CD4-positive, CD25-positive, alpha-beta regulatory T cell (primary cell): ENCODE results near the gene GAS1. TPM values are rescaled to one million over a fixed set of nuclear protein-coding genes. Genes with fewer than 3 reads are reported as not detected.

ENCODE experiments used
- ATAC-seq, 2 donors: fragments of 150-1000 bp; cut with Tn5 transposase; one replicate each; pipeline ENCODE4 v1.10.0; 2021; ENCODE audit warnings: low read depth in 2 of 2, moderate number of reproducible peaks in 2 of 2, moderate library complexity in 1 of 2
- DNase-seq, 3 donors: peaks; one replicate each; pipeline versions ENCODE4 v3.0.0 to v3.0.0-alpha.2; 2012 to 2022; ENCODE audit warnings: mixed read lengths in 1 of 3
- H3K27ac ChIP-seq: one replicate; pipeline ENCODE4 v1.7.0; 2013; ENCODE audit warnings: mild to moderate bottlenecking, low read length; ENCODE audit not compliant: insufficient read depth, poor library complexity, severe bottlenecking
- H3K27me3 ChIP-seq: one replicate; pipeline ENCODE4 v1.7.0; 2013; ENCODE audit warnings: low read length; ENCODE audit not compliant: control insufficient read depth, insufficient read depth
- H3K36me3 ChIP-seq: one replicate; pipeline ENCODE4 v1.7.0; 2013; ENCODE audit warnings: mild to moderate bottlenecking, low read length, moderate library complexity; ENCODE audit not compliant: control insufficient read depth, insufficient read depth
- H3K4me1 ChIP-seq: 2 replicates; pipeline ENCODE4 v1.7.0; 2013; ENCODE audit warnings: mild to moderate bottlenecking, low read length; ENCODE audit not compliant: insufficient read depth, control insufficient read depth, poor library complexity, severe bottlenecking
- H3K4me3 ChIP-seq: one replicate; pipeline ENCODE4 v1.7.0; 2013; ENCODE audit warnings: low read depth, mild to moderate bottlenecking, low read length, moderate library complexity
- H3K9me3 ChIP-seq, 2 experiments: 1 replicate in 1 of 2; 2 replicates in 1 of 2; pipeline ENCODE4 v1.7.0; 2013; ENCODE audit warnings: low read length in 2 of 2, mild to moderate bottlenecking in 1 of 2, moderate library complexity in 1 of 2; ENCODE audit not compliant: control insufficient read depth in 2 of 2
- H3K27ac Mint-ChIP-seq, 3 donors: one replicate each; pipeline ENCODE4 v1.8.0; 2020 to 2022; ENCODE audit warnings: mild to moderate bottlenecking in 3 of 3, mixed read lengths in 3 of 3, moderate library complexity in 2 of 3
- H3K27me3 Mint-ChIP-seq: one replicate; pipeline ENCODE4 v1.8.0; 2022; ENCODE audit warnings: mild to moderate bottlenecking, mixed read lengths
- H3K36me3 Mint-ChIP-seq: one replicate; pipeline ENCODE4 v1.8.0; 2020; ENCODE audit warnings: mixed read lengths
- H3K4me1 Mint-ChIP-seq, 4 donors: one replicate each; pipeline ENCODE4 v1.8.0; 2020 to 2022; ENCODE audit warnings: mixed read lengths in 4 of 4, mild to moderate bottlenecking in 1 of 4
- H3K4me3 Mint-ChIP-seq, 4 donors: one replicate each; pipeline ENCODE4 v1.8.0; 2020 to 2022; ENCODE audit warnings: mild to moderate bottlenecking in 4 of 4, mixed read lengths in 4 of 4, moderate library complexity in 3 of 4
- H3K9me3 Mint-ChIP-seq, 7 donors: one replicate each; pipeline ENCODE4 v1.8.0; 2020 to 2022; ENCODE audit warnings: mixed read lengths in 7 of 7, mild to moderate bottlenecking in 3 of 7, moderate library complexity in 2 of 7
- polyA plus RNA-seq, 4 donors: library from polyadenylated mRNA; unstranded; fragments of 300-500 nt; fragmentation: Illumina TruSeq; gene quantifications; one replicate each; pipeline ENCODE4 v1.2.3, GENCODE V29; 2021
- total RNA-seq: library from RNA; stranded (reverse); gene quantifications from one replicate; pipeline ENCODE4 v1.2.3, GENCODE V29; 2022

The GAS1 gene
- total and polyA plus RNA-seq, 5 donors from 2014 or later, result 0.10 to 0.20 (median 0.12) TPM; not detected in 2

DNA sequence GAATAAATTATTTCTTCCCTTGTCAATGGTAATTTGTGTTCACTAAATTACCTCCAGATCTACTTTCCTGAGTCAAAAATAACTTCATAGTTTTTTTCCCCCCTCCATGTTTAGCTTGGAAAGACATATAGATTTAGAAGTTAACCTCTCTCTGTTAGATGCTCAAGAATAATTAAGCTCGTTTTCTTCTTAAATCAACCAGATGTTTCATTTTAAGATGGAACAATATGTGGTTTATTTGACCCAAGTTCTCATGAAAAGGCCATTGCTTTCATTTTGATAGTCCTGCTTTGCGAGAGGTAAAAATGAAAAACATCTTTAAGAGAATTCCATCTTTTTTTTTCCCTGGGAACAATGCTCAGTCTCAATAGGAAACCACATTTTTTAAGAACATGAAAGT, 27.7 kb upstream of the GAS1 start:
- Histone ChIP-seq H3K4me1 (no peaks in the 10 kb centered on the region), H3K27me3 (no peaks in the 10 kb centered on the region), H3K27ac (no peak overlapping the region), H3K36me3 (no peaks in the 10 kb centered on the region), H3K4me3 (no peak overlapping the region), H3K9me3 (no peaks in the 10 kb centered on the region)
- Mint-ChIP-seq H3K4me3 (no peak overlapping the region), H3K9me3 (peaks cover 0 to 3% (median 0%) of the 10 kb centered on the region in 7 donors), H3K36me3 (no peaks in the 10 kb centered on the region), H3K27ac (no peak overlapping the region), H3K4me1 (no peaks in the 10 kb centered on the region), H3K27me3 (peaks cover 4% of the 10 kb centered on the region)
- ATAC-seq (no peak), DNase-seq (no peak)

DNA sequence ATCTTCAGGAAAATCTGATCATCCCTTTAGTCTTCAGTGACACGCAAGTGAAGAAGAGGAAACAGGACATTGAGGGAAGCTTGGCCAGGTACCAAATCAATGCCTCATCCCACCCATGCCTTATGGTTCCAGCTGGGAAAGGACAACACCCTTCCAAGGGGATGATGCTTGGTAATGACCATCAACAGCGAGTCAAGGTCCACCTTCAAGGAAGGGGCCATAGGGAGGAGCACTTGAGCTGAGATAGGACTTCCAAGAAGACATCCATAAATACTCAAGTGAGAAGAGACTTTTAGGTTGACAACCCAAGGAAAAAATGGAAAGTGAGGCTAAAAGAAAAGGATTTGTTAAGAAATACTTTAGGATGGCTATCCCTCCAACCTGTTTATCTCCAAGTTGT, 27.1 kb upstream of the GAS1 start:
- no peak overlapping the region for H3K4me3 ChIP-seq
- no peaks in the 10 kb centered on the region for H3K4me1 ChIP-seq
- no peak for ATAC-seq
- H3K36me3 ChIP-seq, result no peaks in the 10 kb centered on the region
- no peak overlapping the region for H3K27ac ChIP-seq
- Mint-ChIP-seq H3K9me3 (peaks cover 0 to 3% (median 0%) of the 10 kb centered on the region in 7 donors), H3K27ac (no peak overlapping the region), H3K36me3 (no peaks in the 10 kb centered on the region), H3K27me3 (peaks cover 4% of the 10 kb centered on the region), H3K4me1 (no peaks in the 10 kb centered on the region), H3K4me3 (no peak overlapping the region)
- H3K9me3 ChIP-seq, result no peaks in the 10 kb centered on the region
- DNase-seq, result no peak
- H3K27me3 ChIP-seq, result no peaks in the 10 kb centered on the region

GRCh38 chr9:86971742-86972141, 24.4 kb upstream of the GAS1 start:
- no peaks in the 10 kb centered on the region for H3K4me1 ChIP-seq
- H3K36me3 Mint-ChIP-seq, result no peaks in the 10 kb centered on the region
- no peak overlapping the region for H3K4me3 Mint-ChIP-seq
- H3K36me3 ChIP-seq, result no peaks in the 10 kb centered on the region
- no peak overlapping the region for H3K27ac Mint-ChIP-seq
- no peak overlapping the region for H3K27ac ChIP-seq
- no peaks in the 10 kb centered on the region for H3K9me3 ChIP-seq
- H3K27me3 ChIP-seq, result no peaks in the 10 kb centered on the region
- H3K4me1 Mint-ChIP-seq, result no peaks in the 10 kb centered on the region
- H3K4me3 ChIP-seq, result no peak overlapping the region
- H3K9me3 Mint-ChIP-seq, result peaks cover 0 to 2% (median 0%) of the 10 kb centered on the region in 7 donors
- ATAC-seq (no peak), DNase-seq (no peak)
- H3K27me3 Mint-ChIP-seq, result peaks cover 4% of the 10 kb centered on the region

DNA sequence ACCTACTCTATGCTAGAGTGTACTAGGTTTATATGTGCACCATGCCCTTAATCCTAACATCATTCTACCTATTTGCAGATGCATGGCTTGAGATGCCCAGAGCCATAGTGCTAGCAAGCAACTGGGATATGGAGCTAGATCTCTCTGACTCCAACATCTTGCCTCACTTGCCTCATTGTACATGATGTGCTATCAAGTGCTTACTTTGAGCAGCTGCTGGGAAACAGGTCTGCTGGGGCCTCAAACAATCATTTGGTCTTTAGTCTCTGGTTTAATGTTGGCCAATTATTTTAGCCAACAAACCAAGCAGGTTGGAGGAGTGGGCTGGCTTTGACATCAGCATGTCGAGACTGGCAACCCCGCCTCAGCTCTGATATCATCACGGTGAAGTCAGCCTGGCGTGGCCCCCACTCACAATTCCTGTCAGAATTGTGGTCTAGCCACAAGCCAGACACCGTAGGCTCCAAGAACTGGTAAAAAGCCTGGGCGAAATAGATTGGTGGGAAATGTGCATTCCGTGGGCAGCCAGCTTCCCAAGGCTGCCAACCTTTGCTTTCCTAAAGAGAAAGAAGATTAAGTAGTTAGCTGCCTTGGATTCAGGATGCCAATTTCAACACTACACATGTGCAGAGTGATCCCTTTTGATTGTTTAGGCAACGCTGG, 21.1 kb upstream of the GAS1 start:
- H3K27ac ChIP-seq, result no peak overlapping the region

GRCh38 chr9:86966852-86967511, 19.7 kb upstream of the GAS1 start:
- no peaks in the 10 kb centered on the region for H3K36me3 Mint-ChIP-seq
- Histone ChIP-seq H3K9me3 (no peaks in the 10 kb centered on the region), H3K27ac (no peak overlapping the region), H3K36me3 (no peaks in the 10 kb centered on the region), H3K4me3 (no peak overlapping the region), H3K27me3 (no peaks in the 10 kb centered on the region), H3K4me1 (no peaks in the 10 kb centered on the region)
- H3K4me1 Mint-ChIP-seq, result no peaks in the 10 kb centered on the region
- H3K9me3 Mint-ChIP-seq, result peaks cover 0 to 2% (median 0%) of the 10 kb centered on the region in 7 donors
- DNase-seq (no peak), ATAC-seq (no peak)
- H3K4me3 Mint-ChIP-seq, result no peak overlapping the region
- H3K27me3 Mint-ChIP-seq, result peaks cover 4% of the 10 kb centered on the region
- H3K27ac Mint-ChIP-seq, result no peak overlapping the region

More for the DNA sequence above, 21.1 kb upstream of the GAS1 start:
- Histone ChIP-seq H3K4me1 (no peaks in the 10 kb centered on the region), H3K9me3 (no peaks in the 10 kb centered on the region), H3K4me3 (no peak overlapping the region), H3K27me3 (no peaks in the 10 kb centered on the region), H3K36me3 (no peaks in the 10 kb centered on the region)
- Mint-ChIP-seq H3K27ac (no peak overlapping the region), H3K27me3 (peaks cover 4% of the 10 kb centered on the region), H3K36me3 (no peaks in the 10 kb centered on the region), H3K9me3 (peaks cover 0 to 2% (median 0%) of the 10 kb centered on the region in 7 donors), H3K4me3 (no peak overlapping the region), H3K4me1 (no peaks in the 10 kb centered on the region)
- no peak for ATAC-seq
- no peak for DNase-seq

- no peak overlapping the region for H3K4me3 ChIP-seq
- Mint-ChIP-seq H3K4me1 (no peaks in the 10 kb centered on the region), H3K27me3 (no peaks in the 10 kb centered on the region), H3K27ac (no peak overlapping the region), H3K9me3 (peaks cover 0 to 2% (median 0%) of the 10 kb centered on the region in 7 donors), H3K36me3 (no peaks in the 10 kb centered on the region), H3K4me3 (no peak overlapping the region)
- no peaks in the 10 kb centered on the region for H3K4me1 ChIP-seq
- no peaks in the 10 kb centered on the region for H3K36me3 ChIP-seq
- DNase-seq (no peak), ATAC-seq (no peak)
- no peak overlapping the region for H3K27ac ChIP-seq
- no peaks in the 10 kb centered on the region for H3K9me3 ChIP-seq
- H3K27me3 ChIP-seq, result no peaks in the 10 kb centered on the region
These were observed 18.5 kb upstream of the GAS1 start for GRCh38 chr9:86965636-86966395.

DNA sequence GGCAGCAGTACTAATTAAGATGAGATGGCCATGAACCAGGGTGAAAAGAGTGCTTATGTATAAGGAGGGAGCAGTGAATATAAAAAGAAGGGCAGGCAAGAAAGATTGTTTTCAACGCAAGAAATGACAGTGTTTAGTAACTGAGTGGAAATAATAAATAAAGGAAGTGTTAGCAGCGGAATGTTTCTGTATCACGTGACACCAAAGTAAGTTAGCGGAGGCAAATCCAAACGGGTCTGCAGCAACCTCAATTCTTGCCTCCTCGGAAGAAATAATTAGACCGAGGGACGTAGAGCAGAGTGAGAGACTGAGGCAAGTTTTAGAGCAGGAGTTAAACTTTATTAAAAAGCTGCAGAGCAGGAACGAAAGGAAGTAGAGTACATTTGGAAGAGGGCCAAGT, 15.4 kb upstream of the GAS1 start:
- H3K27ac Mint-ChIP-seq, result no peak overlapping the region
- H3K36me3 Mint-ChIP-seq, result no peaks in the 10 kb centered on the region
- Histone ChIP-seq H3K9me3 (no peaks in the 10 kb centered on the region), H3K4me1 (no peaks in the 10 kb centered on the region), H3K27me3 (no peaks in the 10 kb centered on the region), H3K36me3 (no peaks in the 10 kb centered on the region), H3K27ac (no peak overlapping the region), H3K4me3 (no peak overlapping the region)
- DNase-seq (no peak), ATAC-seq (no peak)
- H3K9me3 Mint-ChIP-seq, result no peaks in the 10 kb centered on the region
- H3K27me3 Mint-ChIP-seq, result peaks cover 15% of the 10 kb centered on the region
- H3K4me3 Mint-ChIP-seq, result no peak overlapping the region
- H3K4me1 Mint-ChIP-seq, result no peaks in the 10 kb centered on the region
